Adrenal gland (tissue), 5 donors: ENCODE data around the gene LDAH.

ENCODE experiments used
- POLR2A ChIP-seq, 2 donors: fragments of 450-650 bp; IDR thresholded peaks; one replicate each; pipeline ENCODE4 v1.6.1; 2017; ENCODE audit warnings: antibody characterized with exemption in 2 of 2, mild to moderate bottlenecking in 2 of 2, moderate library complexity in 1 of 2
- TF ChIP-seq, protein P1 (sequence below), 6 experiments: fragments of 450-650 bp in 4 of 6; fragments of 200-600 bp in 2 of 6; sonication (generic) in 1 of 6; IDR thresholded peaks; 1 replicate in 5 of 6; 2 replicates in 1 of 6; pipeline versions ENCODE4 v1.5.1 to v1.8.0; 2016 to 2021; ENCODE audit warnings: antibody characterized with exemption in 6 of 6, mild to moderate bottlenecking in 2 of 6, moderate library complexity in 1 of 6
- donor health status: DM: no; HTN: no; CAD: no.

DNA sequence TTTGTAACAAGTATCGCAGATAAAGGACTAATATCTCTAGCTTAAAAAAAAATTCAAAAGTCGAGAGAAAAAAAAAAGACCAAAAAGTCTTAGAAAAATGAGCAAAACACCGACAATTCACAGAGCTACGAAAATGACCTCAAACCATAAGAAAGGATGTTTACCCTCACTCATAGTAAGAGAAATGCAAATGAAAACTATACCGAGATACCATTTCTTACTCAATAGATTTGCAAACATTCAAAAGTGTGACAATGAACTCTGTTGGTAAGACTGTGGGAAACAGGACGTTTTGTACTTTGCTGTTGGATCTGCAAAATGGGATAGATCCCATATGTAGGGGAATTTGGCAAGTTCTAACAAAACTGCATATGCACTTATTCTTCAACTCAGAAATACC, 39.9 kb upstream of the LDAH start:
- TF ChIP-seq, protein P1, sequence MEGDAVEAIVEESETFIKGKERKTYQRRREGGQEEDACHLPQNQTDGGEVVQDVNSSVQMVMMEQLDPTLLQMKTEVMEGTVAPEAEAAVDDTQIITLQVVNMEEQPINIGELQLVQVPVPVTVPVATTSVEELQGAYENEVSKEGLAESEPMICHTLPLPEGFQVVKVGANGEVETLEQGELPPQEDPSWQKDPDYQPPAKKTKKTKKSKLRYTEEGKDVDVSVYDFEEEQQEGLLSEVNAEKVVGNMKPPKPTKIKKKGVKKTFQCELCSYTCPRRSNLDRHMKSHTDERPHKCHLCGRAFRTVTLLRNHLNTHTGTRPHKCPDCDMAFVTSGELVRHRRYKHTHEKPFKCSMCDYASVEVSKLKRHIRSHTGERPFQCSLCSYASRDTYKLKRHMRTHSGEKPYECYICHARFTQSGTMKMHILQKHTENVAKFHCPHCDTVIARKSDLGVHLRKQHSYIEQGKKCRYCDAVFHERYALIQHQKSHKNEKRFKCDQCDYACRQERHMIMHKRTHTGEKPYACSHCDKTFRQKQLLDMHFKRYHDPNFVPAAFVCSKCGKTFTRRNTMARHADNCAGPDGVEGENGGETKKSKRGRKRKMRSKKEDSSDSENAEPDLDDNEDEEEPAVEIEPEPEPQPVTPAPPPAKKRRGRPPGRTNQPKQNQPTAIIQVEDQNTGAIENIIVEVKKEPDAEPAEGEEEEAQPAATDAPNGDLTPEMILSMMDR (IDR thresholded peaks at IDR 0.05), result no peak
- no peak for TF ChIP-seq POLR2A (IDR thresholded peaks at IDR 0.05)
